NCI-H526 (cell line): ENCODE results near the gene ARL15.

ENCODE experiments used
- DNase-seq, 2 experiments: peaks; one replicate each; lab custom pipeline; 2025; lab: John Stamatoyannopoulos, UW

The ARL15 gene

DNA sequence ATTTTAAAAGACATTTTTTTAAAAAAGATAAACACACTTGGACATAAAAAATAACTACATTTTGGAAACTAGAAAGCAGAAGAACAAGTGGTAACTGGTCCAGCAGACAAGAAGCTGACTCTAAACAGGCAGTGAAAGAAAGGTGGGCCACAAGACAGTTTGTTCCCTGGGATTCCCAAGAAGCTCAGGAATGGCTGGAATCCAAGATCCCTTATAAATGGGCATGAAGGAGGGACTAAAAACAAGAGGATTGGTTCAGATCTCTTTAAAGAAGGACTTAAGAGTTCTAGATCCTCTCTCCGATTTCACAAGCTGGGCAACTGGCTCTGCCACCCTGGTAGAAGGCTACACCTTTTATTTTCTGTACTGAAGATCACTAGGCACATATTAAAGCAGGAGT is 102.8 kb downstream of the ARL15 start:
- no peak for DNase-seq

DNA sequence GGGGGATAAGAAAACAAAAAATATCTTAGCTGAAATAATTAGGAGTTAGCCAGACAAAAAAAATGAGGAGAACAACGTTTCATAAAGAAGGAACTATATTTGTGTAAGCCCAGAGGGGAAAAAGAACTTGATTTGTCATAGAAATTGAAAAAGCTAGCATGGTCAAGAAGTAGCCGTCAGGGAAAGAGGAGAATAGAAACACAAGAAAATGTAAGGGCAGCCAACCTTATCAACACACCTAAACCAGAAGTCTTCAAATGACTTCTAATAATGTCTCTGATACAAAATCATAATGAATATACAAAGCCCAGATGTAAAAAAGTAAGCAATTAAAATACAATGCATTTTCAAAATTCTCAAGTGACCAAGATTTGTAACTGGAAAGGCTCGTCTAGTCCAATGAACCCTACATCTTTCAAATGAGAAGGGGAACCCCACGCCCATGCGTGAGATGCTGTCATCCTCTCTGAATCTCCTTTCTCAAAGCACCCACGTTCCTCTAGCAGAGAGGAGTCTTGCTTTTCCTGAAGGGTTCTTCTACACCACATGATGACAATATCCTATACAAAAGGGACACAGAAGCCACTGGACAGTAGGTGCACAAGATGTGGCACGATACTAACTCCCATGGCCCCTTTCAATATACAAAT is 103.7 kb downstream of the ARL15 start:
- no peak for DNase-seq

DNA sequence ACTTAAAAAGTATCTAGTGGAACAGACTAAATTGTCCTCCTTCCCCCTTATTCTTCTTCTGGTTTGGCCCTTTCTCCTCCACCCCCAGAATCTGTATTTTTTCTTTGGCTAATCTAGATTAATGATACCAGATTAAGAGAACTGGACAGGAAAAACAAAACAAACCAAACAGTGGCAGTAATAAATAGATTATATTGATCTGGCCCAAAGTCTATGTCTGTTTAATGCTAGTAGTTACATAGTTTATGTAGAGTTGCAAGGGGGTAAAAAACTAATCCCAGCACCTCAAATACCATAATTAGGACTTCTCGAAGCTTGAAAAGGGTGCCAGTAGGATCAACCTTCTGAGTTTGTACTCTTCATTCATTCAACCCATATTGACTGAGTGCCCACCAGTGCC is 104.5 kb downstream of the ARL15 start:
- no peak for DNase-seq

DNA sequence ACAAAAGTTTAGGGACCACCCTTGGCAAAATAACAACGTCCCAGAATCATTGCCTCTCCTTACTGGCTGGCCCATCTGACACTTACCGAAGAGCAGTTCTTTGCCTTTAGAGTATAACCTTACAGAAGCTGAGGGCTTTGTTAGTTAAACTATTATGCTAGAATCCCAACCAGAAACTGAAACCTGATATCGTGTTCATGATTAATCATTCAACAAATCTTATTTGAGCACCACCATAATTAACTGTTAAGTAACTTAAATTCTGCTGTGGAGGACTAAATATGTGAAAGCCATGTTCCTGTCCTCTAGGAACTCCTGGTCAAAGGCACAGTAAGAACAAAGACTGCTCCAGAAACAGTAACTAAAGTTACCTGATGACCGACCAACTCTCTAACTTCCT is 104.9 kb downstream of the ARL15 start:
- DNase-seq: no peak

DNA sequence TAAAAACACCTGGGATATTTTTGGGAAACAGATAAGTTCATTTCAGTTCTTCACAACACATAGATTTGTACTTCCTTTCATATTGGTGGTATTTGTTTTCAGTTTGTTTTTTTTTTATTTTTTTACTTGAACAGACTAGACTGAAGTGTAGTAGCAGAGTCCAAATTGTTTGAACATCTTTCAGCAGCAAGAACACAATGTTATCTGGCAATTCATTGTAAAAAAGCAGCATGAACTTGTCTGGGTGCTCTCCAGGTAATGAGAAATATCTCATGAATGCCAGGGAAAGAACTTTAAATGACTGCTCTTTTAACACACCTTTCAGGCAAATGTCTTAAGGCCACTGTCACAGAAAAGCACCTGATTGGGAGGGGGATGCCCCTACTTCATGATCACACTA is 113.4 kb downstream of the ARL15 start:
- no peak for DNase-seq

DNA sequence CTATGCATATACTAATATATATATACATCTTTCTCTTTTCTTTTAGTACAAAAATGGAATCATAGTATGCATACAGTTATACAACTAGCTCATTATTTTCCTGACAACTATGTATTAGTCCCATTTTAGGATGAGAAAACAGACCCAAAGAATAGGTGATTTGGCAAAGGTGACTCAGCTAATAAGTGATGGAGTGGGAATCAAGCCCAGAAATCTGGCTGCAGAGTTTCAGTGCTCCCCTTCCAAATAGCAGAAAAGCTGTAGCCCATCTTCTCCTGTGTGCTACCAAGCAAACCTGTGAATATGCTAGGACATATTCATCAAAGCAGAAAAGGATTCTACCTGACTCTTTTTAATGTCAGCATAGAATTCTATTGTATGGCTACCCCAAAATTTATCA is 114.7 kb downstream of the ARL15 start:
- DNase-seq: no peak

DNA sequence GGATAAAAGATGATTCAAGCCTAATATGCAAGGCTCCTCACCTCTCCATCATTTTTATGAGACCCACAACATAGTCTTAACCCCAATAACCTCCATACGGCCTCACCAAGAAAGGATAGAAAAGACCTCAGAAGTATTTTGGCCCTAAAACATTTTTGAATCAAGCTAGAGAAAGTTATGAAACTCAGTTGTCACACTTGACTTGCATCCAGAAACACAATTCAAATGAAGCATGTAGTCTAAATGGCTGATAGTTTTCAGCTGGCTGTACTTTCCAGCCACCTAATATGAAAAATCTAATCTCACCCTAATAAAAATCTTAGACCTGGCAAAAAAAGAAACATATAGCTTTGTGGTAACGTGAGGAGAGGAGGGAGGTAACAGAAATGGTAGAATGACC is 116.1 kb downstream of the ARL15 start:
- no peak for DNase-seq

DNA sequence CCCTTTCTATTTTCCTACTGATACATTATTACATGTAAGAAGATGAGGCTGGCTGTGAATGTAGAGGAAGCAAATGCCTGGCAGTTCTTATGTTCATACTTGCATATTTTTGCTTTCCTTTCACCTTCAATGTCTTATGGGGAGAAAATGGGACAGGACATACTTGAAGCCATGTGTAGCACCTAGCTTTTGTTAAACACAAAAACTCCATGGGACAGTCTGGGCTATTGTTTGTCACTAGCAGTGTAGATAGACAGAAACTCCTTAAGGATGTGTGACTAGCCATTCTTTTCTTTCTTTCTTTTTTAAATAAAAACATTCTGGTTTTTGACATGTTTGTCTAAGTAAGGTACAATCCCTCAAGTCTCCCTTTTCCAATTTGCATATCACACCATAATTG is 122.7 kb downstream of the ARL15 start:
- DNase-seq: peak in 1 of 2 experiments; percentile 12

DNA sequence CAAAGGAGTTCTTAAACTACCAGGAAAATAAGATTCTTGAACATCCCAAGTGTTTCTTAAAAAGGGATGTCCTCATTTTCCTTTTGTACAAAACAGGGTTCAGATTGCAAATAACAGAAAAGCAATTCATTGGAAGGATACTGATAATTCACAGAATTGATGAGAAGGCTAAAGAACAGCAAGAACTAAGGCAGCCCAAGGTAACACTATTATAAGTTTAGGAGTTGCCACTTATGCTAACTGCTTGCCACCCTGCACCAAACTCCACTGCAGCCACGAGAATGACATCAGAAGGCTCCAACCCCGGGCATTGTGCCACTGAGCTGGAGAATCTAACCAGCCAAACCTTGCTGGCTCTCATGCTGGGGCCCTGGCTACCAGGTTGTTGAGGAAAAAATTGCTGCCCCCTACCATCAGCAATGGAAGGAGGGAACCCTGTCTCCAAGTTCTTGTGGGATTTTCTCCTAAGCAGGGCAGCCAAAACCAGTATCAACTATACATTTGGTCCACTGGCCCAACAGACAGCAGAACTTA is 123.4 kb downstream of the ARL15 start:
- DNase-seq: no peak

DNA sequence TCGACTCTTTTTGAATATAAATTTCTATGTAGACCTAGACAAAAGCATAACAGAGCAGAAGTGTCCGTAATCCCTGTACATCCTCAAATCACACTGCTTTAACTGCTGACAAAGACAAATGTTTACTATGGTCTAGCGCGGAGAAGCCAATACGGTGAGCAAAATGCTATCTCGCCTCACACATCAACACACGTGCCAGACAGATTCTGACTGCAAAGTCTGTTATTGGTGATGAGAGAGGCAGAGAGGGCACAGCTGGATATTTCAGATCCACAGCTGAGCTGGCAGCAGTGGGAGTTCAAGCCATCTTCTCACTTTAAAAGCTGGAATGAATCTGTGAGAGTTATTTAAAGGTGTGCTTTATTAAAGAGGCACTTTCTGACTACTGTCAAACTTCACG is 124.3 kb downstream of the ARL15 start:
- no peak for DNase-seq

DNA sequence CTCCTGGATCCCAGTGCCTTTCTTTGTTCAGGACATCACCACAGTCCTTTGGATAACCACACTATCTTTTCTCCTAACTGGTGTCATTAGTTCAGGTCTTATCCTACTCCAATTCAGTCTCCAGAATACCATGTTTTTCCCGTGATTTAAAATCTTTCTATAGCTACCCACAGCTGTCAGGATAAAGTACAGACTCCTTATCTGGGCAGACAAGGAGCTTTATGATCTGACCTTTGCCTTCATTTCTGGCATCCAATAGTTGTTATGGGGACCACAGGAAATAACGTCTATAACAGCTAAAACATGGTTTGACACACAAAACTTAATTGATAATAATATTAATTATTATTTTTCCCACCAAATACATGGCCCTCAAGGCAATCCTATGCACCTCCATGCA is 125.6 kb downstream of the ARL15 start:
- DNase-seq: no peak

DNA sequence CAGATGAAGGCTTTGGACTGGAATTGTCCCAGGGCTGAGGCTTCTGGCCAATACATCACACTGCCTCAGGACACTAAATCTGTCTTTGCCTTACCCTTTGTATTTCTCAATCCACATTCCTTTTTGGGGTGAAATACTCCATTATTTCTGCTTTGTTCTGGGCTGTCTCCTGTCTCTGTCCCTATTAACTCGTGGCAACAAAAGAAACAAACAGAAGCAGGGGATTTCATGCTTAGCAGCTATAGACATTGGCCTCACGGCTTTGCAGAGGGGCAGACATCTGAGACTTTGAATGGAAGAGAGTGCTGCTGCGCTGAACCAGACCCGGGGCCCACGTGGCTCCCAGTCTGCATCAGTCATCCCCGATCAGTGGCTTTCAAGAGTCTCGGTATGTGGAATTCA is 129.7 kb downstream of the ARL15 start:
- DNase-seq: no peak

DNA sequence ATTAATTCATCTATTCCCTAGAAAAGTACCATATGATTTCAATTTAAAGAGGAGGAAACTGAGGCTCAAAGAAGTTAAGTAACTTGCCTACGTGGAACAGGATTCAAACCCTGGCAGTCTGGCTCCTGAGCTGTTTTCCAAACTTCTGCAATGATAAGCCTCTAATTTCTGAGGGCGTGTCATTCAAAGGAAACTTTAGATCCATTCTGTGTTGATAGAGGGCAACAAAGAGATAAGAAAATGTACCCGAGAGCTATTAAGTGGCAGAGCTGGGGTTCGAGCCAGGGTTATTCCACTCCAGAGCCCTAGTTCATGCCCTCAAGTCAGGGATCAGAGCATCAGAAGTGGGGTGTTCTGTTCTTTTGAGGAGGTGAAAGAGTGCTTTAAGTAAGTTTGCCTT is 131.4 kb downstream of the ARL15 start:
- no peak for DNase-seq

DNA sequence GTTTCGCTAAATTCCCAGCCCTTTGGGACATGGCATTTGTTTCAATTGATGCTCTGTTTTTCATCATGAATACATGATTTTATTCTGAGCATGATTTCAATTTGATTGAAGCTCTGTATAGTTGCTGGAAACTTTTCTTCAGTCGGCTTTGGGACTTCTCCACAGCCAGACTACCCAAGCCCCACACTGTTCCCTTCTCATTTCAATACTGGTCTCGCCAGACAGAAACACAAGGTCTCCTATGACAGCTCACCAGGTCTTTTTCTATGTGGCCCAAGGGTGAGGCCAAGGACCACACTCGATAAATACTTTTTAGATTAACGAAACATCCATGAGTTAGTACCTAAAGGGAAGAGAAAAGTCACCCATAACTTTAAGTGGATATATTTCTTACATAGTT is 132.2 kb downstream of the ARL15 start:
- DNase-seq: no peak

DNA sequence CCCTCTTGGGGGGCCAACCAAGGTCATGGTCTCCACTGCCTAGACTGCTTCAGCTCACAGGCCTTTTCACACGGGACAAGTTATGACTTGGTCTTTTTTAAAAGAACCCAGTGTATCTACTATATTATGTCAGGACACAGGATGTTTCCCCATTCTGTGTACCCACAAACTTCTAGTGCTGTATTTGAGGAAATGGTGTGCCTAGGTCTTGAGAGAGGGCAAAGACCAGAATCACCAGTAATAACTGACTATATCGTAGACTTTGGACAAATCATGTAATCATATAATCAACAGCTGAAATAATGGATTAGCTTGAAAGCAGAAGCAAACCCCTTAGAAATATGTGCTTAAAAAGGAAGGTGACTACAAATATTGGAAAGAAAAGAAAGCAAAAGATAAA is 133.3 kb downstream of the ARL15 start:
- DNase-seq: no peak

DNA sequence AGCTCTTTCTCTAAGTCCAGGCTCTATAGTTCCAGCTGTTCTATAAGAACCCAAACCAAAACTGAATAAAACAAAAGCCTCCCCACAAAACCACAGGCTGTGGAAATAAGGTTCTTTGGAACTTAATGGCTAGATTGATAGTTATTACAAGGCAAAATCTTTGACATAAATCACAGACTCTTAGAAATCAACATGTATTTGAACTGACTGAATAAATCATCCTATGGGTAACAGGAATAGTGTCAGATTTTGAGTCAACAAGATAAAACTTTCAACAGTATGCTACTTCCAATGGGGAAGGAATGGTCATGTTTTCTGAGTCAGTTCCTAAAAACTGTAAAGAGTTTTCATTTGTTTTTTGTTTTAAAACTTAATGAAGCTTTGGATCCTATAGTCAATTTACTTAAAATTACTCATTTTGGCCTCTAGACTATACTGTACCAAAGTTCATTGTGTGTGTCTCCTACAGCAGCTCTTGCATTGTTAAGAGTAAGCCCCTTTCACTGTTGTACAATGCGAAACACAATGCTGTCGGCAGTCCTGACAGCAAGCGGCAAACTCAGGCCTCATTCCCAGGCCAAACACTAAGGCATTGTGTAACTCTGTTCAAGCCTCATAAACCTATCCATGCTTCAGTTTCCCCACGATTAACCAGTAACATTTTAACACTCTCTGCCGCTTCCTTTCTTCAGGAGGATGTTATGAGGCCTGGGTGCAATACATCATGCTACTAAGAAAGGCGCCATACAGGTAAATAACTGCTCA is 134.1 kb downstream of the ARL15 start:
- DNase-seq: no peak

DNA sequence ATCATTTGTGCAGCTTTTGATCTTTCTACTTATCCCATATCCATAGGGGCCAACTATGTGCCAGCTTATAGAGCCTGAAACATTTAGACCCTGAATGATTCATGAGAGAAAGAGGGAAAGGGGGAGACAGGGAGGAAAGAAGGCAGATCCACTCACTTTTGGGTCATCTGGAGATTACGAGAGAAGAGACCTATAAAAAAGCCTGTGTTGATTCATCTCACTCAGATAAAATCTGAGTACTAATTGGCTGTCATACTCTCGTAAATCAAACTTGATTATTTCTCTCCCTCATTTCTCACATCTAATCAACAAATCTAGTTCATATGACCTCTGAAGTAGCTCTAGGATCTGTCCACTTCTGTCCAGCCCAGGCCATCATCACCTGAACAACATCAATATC is 137.1 kb downstream of the ARL15 start:
- DNase-seq: no peak

DNA sequence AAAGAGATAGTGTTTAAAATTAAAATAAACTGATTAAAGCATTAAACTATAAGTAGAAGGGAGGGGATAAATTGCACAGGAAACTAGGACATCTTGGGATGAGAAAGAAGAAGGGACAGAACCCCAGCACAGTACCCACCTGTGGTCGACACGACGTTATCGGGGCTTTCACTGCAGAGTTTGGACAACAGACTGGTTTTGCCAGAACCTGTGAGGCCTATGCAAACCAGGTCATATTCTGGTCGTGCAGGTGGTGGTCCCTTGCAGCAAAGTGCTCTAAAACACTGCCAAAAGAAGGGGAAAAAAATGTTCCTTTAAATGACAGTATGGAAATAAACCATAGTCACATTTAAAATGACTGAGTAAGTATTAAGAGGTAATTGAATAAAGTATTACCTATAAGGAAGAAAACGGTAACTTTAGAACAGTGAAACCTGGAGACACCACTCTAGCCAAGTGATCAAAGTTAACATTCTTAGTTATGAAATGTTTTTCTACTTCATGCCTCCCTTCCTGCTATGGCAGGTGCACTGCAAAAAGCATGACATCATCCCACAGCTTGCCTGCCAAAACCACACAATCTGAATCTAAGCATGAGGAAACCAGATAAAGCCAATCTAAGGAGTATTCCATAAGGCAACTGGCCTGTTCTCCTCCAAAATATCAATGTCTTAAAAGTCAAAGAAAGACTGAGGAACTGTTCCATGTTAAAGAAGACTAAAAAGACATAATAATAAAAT is 138.6 kb downstream of the ARL15 start:
- peak in 1 of 2 experiments; percentile 1 for DNase-seq

DNA sequence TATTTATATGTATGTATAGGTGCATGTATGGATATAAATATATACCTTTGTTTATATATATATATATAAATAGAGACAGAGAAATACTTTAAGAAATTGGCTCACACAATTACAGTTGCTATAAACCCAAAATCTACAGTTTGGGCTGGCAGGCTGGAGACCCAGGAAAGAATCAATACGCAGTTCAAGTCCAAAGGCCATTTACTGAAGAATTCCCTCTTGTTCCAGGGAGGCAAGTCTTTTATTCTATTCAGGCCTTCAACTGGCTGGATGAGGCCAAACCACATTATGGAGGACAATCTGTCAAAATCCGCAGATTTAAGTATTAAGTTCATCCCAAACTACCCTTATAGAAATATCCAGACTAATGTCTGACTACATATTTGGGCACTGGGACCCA is 144.7 kb downstream of the ARL15 start:
- no peak for DNase-seq

DNA sequence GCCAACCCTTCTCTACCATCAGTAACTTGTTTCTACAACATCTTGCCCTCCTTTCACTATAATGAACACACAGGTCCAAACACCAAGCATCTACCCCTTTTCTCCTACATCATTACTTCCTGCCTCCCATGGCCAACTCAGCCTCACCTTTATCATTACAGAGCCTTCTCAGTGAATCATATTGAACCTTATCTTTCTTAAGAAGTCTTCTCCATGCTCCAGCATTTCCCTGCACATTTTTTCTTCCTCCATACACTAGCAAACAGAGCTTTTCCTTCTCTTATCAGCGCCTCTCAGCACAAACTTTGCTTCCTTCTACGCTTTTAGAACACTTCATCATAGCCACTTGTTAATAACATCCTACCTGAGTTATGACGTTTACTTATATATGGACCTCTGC is 148.2 kb downstream of the ARL15 start:
- no peak for DNase-seq

DNA sequence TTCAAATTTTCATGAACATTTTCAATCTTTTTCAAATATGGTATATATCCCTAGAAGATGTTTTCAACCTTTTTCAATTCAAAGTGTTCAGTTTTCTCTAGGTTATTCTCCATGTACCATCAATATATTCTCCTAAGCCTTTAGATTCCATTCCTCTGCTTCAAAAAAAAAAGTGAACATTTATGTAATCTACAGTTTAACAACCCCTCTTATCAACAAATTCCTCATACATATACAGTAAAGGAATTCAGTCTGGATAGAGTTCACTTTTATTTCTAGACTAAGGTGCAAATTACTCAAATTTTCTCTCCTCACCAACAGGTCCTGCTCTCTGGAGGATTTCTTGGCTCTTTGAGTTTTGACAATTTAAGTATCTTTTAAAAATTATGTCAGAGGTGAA is 150.0 kb downstream of the ARL15 start:
- DNase-seq: no peak

DNA sequence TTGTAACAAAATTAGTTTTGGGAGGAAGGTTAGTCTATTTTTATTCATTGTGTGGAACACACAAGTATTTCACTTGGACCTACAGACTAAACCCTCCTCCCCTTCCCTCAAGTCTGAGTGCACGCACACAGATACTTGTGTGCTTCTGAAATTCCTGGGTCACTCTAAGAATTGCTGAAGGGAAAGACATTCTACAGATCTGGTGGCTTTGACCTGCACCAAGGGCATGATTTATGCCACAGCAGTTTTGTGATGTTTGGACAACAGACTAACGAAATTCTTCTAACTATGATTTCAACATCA is 150.5 kb downstream of the ARL15 start:
- DNase-seq: no peak
